GM12878 (cell line): ENCODE data around the gene ATP6V0A4. TPM values are rescaled to one million over a fixed set of nuclear protein-coding genes. Genes with fewer than 3 reads are reported as not detected.

ENCODE experiments used
- ATAC-seq: fragments of 200-7000 bp; cut with Tn5 transposase; 3 replicates; pipeline ENCODE4 v1.9.1; 2020; ENCODE audit warnings: mild to moderate bottlenecking, moderate library complexity
- BruUV-seq: library from RNA; stranded (reverse); fragments of 400-500 nt; replicated peaks from 2 replicates; lab custom pipeline; 2021; lab: Mats Ljungman, UMichigan
- CTCF ChIA-PET: fragments of 300-600 bp; sonication (Branson Sonifier 250); formaldehyde crosslinking; extraction: SDS; loops from one replicate; lab custom pipeline; 2021; ENCODE audit warnings: inconsistent platforms; lab: Yijun Ruan, JAX
- POLR2A ChIA-PET: fragments of 350-600 bp; formaldehyde crosslinking; extraction: SDS; loops from one replicate; lab custom pipeline; 2021; ENCODE audit warnings: inconsistent platforms; lab: Charles Lee
- RAD21 ChIA-PET: fragments of 300-600 bp; sonication (Branson Sonifier 250); formaldehyde crosslinking; loops from one replicate; lab custom pipeline; 2023; ENCODE audit warnings: antibody characterized with exemption; ENCODE audit not compliant: unreplicated experiment; lab: Charles Lee
- SMC1A ChIA-PET: fragments of 300-600 bp; sonication (Branson Sonifier 250); formaldehyde crosslinking; loops from one replicate; lab custom pipeline; 2023; ENCODE audit not compliant: unreplicated experiment, uncharacterized antibody; lab: Charles Lee
- DNase-seq: peaks from one replicate; pipeline ENCODE4 v3.0.0-alpha.2; 2011; ENCODE audit warnings: low read depth, low spot score
- FAIRE-seq: peaks from 3 replicates; lab custom pipeline; 2011; peaks lifted over from hg19 to GRCh38; lab: Jason Lieb, UNC
- H2AFZ ChIP-seq: 2 replicates; pipeline ENCODE4 v1.6.0; 2011; ENCODE audit warnings: low read depth, low read length, control low read depth; ENCODE audit not compliant: control insufficient read depth
- H3K27ac ChIP-seq: 2 replicates; pipeline ENCODE4 v1.5.1; 2011; ENCODE audit warnings: control low read depth; ENCODE audit not compliant: control insufficient read depth, insufficient read depth
- H3K27me3 ChIP-seq, 2 experiments: replicated peaks in 1 of 2; 2 replicates each; pipeline versions ENCODE4 v1.6.0 to v1.6.1; 2011; ENCODE audit warnings: low read length in 1 of 2; ENCODE audit not compliant: control insufficient read depth in 2 of 2, insufficient read depth in 2 of 2
- H3K36me3 ChIP-seq, 2 experiments: 2 replicates each; pipeline ENCODE4 v1.5.1; 2011; ENCODE audit warnings: low read length in 1 of 2; ENCODE audit not compliant: control insufficient read depth in 2 of 2, insufficient read depth in 2 of 2
- H3K4me1 ChIP-seq: 2 replicates; pipeline ENCODE4 v1.6.1; 2011; ENCODE audit warnings: mild to moderate bottlenecking, low read length, moderate library complexity, mixed read lengths; ENCODE audit not compliant: control insufficient read depth, insufficient read depth
- H3K4me2 ChIP-seq: 2 replicates; pipeline ENCODE4 v1.6.0; 2011; ENCODE audit warnings: control low read depth; ENCODE audit not compliant: control insufficient read depth, insufficient read depth
- H3K4me3 ChIP-seq: fragments of 200-600 bp; sonication (generic); 2 replicates; pipeline ENCODE4 v1.5.1; 2016
- H3K79me2 ChIP-seq: 2 replicates; pipeline ENCODE4 v1.6.0; 2011; ENCODE audit warnings: low read length; ENCODE audit not compliant: control insufficient read depth, insufficient read depth
- H3K9ac ChIP-seq: 2 replicates; pipeline ENCODE4 v1.8.0; 2011; ENCODE audit warnings: low read length, control low read depth, mixed read lengths; ENCODE audit not compliant: control insufficient read depth, insufficient read depth
- H3K9me3 ChIP-seq: replicated peaks from 3 replicates; pipeline ENCODE4 v1.5.1; 2011; ENCODE audit warnings: mild to moderate bottlenecking, low read length; ENCODE audit not compliant: control insufficient read depth, insufficient read depth
- H4K20me1 ChIP-seq: 2 replicates; pipeline ENCODE4 v1.6.0; 2011; ENCODE audit not compliant: control insufficient read depth, insufficient read depth
- ATF3 ChIP-seq: IDR thresholded peaks from 2 replicates; pipeline ENCODE4 v1.6.1; 2011; ENCODE audit warnings: low read depth, mild to moderate bottlenecking, low read length, moderate library complexity, borderline replicate concordance; ENCODE audit errors: extremely low read depth
- CREB1 ChIP-seq: IDR thresholded peaks from 2 replicates; pipeline ENCODE4 v1.6.1; 2012; ENCODE audit warnings: low read depth, mild to moderate bottlenecking, inconsistent platforms
- EZH2 ChIP-seq: IDR thresholded peaks from 2 replicates; pipeline ENCODE4 v1.6.1; 2012; ENCODE audit warnings: low read depth, mild to moderate bottlenecking, control low read depth, inconsistent platforms, low read length, borderline replicate concordance; ENCODE audit not compliant: control insufficient read depth
- MXI1 ChIP-seq: fragments of 150-350 bp; IDR thresholded peaks from 2 replicates; pipeline ENCODE4 v1.6.1; 2011; ENCODE audit warnings: low read depth, mild to moderate bottlenecking, inconsistent platforms, low read length, improper control_type of control experiment
- MYB ChIP-seq: fragments of 150-350 bp; IDR thresholded peaks from 2 replicates; pipeline ENCODE4 v1.6.1; 2014; ENCODE audit warnings: mild to moderate bottlenecking, low read depth, low read length, borderline replicate concordance
- NBN ChIP-seq: fragments of 450-650 bp; IDR thresholded peaks from 2 replicates; pipeline ENCODE4 v1.6.1; 2016
- NFYB ChIP-seq: IDR thresholded peaks from 2 replicates; pipeline ENCODE4 v1.6.1; 2011; ENCODE audit warnings: low read depth, mild to moderate bottlenecking, low read length, improper control_type of control experiment, moderate library complexity; ENCODE audit not compliant: insufficient read depth
- POU2F2 ChIP-seq: IDR thresholded peaks from 3 replicates; pipeline ENCODE4 v1.6.1; 2011; ENCODE audit warnings: low read depth, mild to moderate bottlenecking, low read length, borderline replicate concordance
- RB1 ChIP-seq: fragments of 450-650 bp; formaldehyde crosslinking; IDR thresholded peaks from 2 replicates; pipeline ENCODE4 v1.6.1; 2017; ENCODE audit warnings: mild to moderate bottlenecking, borderline replicate concordance
- RUNX3 ChIP-seq: IDR thresholded peaks from 2 replicates; pipeline ENCODE4 v1.6.1; 2012; ENCODE audit warnings: low read length, inconsistent platforms
- SIN3A ChIP-seq: IDR thresholded peaks from 2 replicates; pipeline ENCODE4 v1.6.1; 2012; ENCODE audit warnings: low read depth, low read length, improper control_type of control experiment
- SKIL ChIP-seq: fragments of 450-650 bp; IDR thresholded peaks from 2 replicates; pipeline ENCODE4 v1.6.1; 2017; ENCODE audit warnings: mild to moderate bottlenecking, low read depth, inconsistent platforms; ENCODE audit not compliant: poor library complexity, severe bottlenecking
- SUZ12 ChIP-seq: fragments of 200-600 bp; sonication (generic); IDR thresholded peaks from one replicate; pipeline ENCODE4 v1.6.1; 2018; ENCODE audit warnings: antibody characterized with exemption, mild to moderate bottlenecking; ENCODE audit not compliant: unreplicated experiment
- ZNF592 ChIP-seq: fragments of 450-650 bp; IDR thresholded peaks from 2 replicates; pipeline ENCODE4 v1.6.1; 2017; ENCODE audit warnings: mild to moderate bottlenecking, moderate library complexity
- ZNF687 ChIP-seq: fragments of 450-650 bp; IDR thresholded peaks from 2 replicates; pipeline ENCODE4 v1.6.1; 2017; ENCODE audit warnings: mild to moderate bottlenecking, moderate library complexity
- in situ Hi-C: fragments of 300-500 bp; cut with MboI; formaldehyde crosslinking; loops from 9 replicates; pipeline ENCODE4 v1.14.3; 2018; ENCODE audit warnings: mixed read lengths
- intact Hi-C: fragments of 100-400 bp; cut with micrococcal nuclease; formaldehyde crosslinking; loops from one replicate; pipeline ENCODE4 v1.14.2; 2022; ENCODE audit not compliant: unreplicated experiment
- polyA plus RNA-seq, 11 experiments: library from polyadenylated mRNA; depleted of rRNA in 4 of 11; unstranded in 6 of 11; stranded (reverse) in 5 of 11; fragments of >200 nt; fragmentation: Nextera tagmentation in 4 of 11; fragmentation: Illumina TruSeq in 1 of 11; extraction: Ambion mirVana in 4 of 11; extraction: Trizol in 1 of 11; gene quantifications; 1 replicate in 1 of 11; 2 replicates in 10 of 11; pipeline versions ENCODE4 v1.2.1 to v1.2.3, GENCODE V29; 2011 to 2016; ENCODE audit warnings: inconsistent platforms in 2 of 11, missing spikeins in 2 of 11, low read depth in 1 of 11
- total RNA-seq, 4 experiments: library from RNA; depleted of rRNA in 3 of 4; stranded (reverse); fragments of >200 nt in 3 of 4; fragmentation: Illumina TruSeq in 1 of 4; extraction: Trizol in 1 of 4; gene quantifications; 2 replicates each; pipeline versions ENCODE4 v1.2.1 to v1.2.3, GENCODE V29; 2013 to 2021

Gene ATP6V0A4
- total and polyA plus RNA-seq, 10 of the 15 experiments (the other 5 are each of a cell fraction or from before 2014, with no cell fraction given) = not detected

- SMC1A ChIA-PET = no interaction called here
- Histone ChIP-seq H2AFZ (no peak overlapping the region), H3K4me1 (no peaks in the 10 kb centered on the region), H3K4me2 (no peak overlapping the region), H3K36me3 (no peaks in the 10 kb centered on the region), H3K27me3 (no peaks in the 10 kb centered on the region), H3K27ac (no peak overlapping the region), H3K4me3 (no peak overlapping the region), H3K9me3 (no peaks in the 10 kb centered on the region; the same call in 2 of the 3 replicates), H3K9ac (no peak overlapping the region), H4K20me1 (no peaks in the 10 kb centered on the region), H3K79me2 (no peaks in the 10 kb centered on the region)
- ATAC-seq (no peak), DNase-seq (no peak), FAIRE-seq (no peak)
- intact Hi-C loops (no loop called here), in situ Hi-C loops (no loop called here)
- BruUV-seq = no TSS peak
- CTCF ChIA-PET = no interaction called here
- POLR2A ChIA-PET = no interaction called here
- RAD21 ChIA-PET = no interaction called here
- no peak for TF ChIP-seq RB1
- no peak for TF ChIP-seq ATF3
- no peak for TF ChIP-seq MXI1
- TF ChIP-seq EZH2 = no peak
- TF ChIP-seq ZNF687 = no peak
- TF ChIP-seq SKIL = no peak
- no peak for TF ChIP-seq SIN3A
- no peak for TF ChIP-seq RUNX3
- TF ChIP-seq MYB = no peak
- no peak for TF ChIP-seq POU2F2
- TF ChIP-seq ZNF592 = no peak
- no peak for TF ChIP-seq NBN
- TF ChIP-seq CREB1 = no peak
- TF ChIP-seq NFYB = no peak
- TF ChIP-seq SUZ12 = no peak
Observed at GRCh38 chr7:138670594-138670993, 127.4 kb downstream of the ATP6V0A4 start.
